Upper lobe of left lung (tissue), 6 donors: ENCODE data around the gene SPOCK1. TPM values are rescaled to one million over a fixed set of nuclear protein-coding genes. Genes with fewer than 3 reads are reported as not detected.
A peak's percentile ranks its signal among the peaks of the same experiment; 100 is the strongest.

Experiments used
- ATAC-seq, 2 donors: fragments of 200-7000 bp; cut with Tn5 transposase; one replicate each; pipeline ENCODE4 v1.9.1; 2022; ENCODE audit warnings: mild to moderate bottlenecking in 2 of 2, moderate library complexity in 2 of 2; ENCODE audit not compliant: low FRiP score in 2 of 2
- DNase-seq, 2 donors: peaks; one replicate each; pipeline ENCODE4 v3.0.0-alpha.2; 2019 to 2020
- H3K27ac ChIP-seq, 4 donors: fragments of 200-600 bp; sonication (generic); one replicate each; pipeline ENCODE4 v1.5.1; 2016 to 2019
- H3K27me3 ChIP-seq, 4 donors: fragments of 200-600 bp; sonication (generic); one replicate each; pipeline ENCODE4 v1.5.1; 2017 to 2019
- H3K36me3 ChIP-seq, 4 donors: fragments of 200-600 bp; sonication (generic); one replicate each; pipeline ENCODE4 v1.5.1; 2016 to 2019
- H3K4me1 ChIP-seq, 4 donors: fragments of 200-600 bp; sonication (generic); one replicate each; pipeline ENCODE4 v1.5.1; 2018 to 2019
- H3K4me3 ChIP-seq, 4 donors: fragments of 200-600 bp; sonication (generic); one replicate each; pipeline ENCODE4 v1.5.1; 2017 to 2019; ENCODE audit warnings: mild to moderate bottlenecking in 2 of 4, moderate library complexity in 1 of 4
- H3K9me3 ChIP-seq, 4 donors: fragments of 200-600 bp; sonication (generic); one replicate each; pipeline ENCODE4 v1.5.1; 2018 to 2019
- CTCF ChIP-seq, 6 experiments: fragments of 450-650 bp in 4 of 6; fragments of 200-600 bp in 2 of 6; sonication (generic) in 2 of 6; IDR thresholded peaks; one replicate each; pipeline ENCODE4 v1.5.1; 2016 to 2019; ENCODE audit warnings: antibody characterized with exemption in 6 of 6
- EP300 ChIP-seq, 4 donors: sonication (generic); formaldehyde crosslinking; IDR thresholded peaks; one replicate each; pipeline ENCODE4 v1.5.1; 2017; ENCODE audit warnings: antibody characterized with exemption in 4 of 4, control low read depth in 2 of 4
- POLR2A ChIP-seq, 4 donors: fragments of 450-650 bp; IDR thresholded peaks; one replicate each; pipeline ENCODE4 v1.5.1; 2016 to 2017; ENCODE audit warnings: antibody characterized with exemption in 4 of 4, mild to moderate bottlenecking in 2 of 4
- POLR2AphosphoS5 ChIP-seq, 2 donors: sonication (generic); formaldehyde crosslinking; IDR thresholded peaks; one replicate each; pipeline ENCODE4 v1.5.1; 2017; ENCODE audit warnings: antibody characterized with exemption in 2 of 2
- WGBS, 2 donors: methylation state at CpG; one replicate each; pipeline ENCODE4 v1.1.5; 2017 to 2018; 5-methylcytosine and 5-hydroxymethylcytosine counted together
- total RNA-seq, 6 donors: library from RNA; depleted of rRNA in 4 of 6; stranded (reverse); fragments of >200 nt in 4 of 6; gene quantifications; one replicate each; pipeline versions ENCODE4 v1.1.0 to v1.2.1, GENCODE V29; 2016 to 2021
- donor health status: DM: no; HTN: no; CAD: no; lungs with moderate emphysema.
- donor health status: DM: no; HTN: yes; CAD: no; lungs with severe emphysema.

The SPOCK1 gene
- total RNA-seq, 6 donors from 2014 or later, result 0.33 to 16.6 (median 2.0) TPM; not detected in 1

GRCh38 chr5:137148655-137149054 lies 350.5 kb downstream of the SPOCK1 start:
- H3K27ac ChIP-seq, result no peak overlapping the region
- H3K4me3 ChIP-seq, result no peak overlapping the region
- WGBS, 2 donors, result 47 to 54% methylated on average over 2 of the region's 2 CpGs
- TF ChIP-seq CTCF (IDR thresholded peaks at IDR 0.05), result no peak
- no peak for TF ChIP-seq POLR2AphosphoS5 (IDR thresholded peaks at IDR 0.05)
- TF ChIP-seq EP300 (IDR thresholded peaks at IDR 0.05), result no peak
- no peak for TF ChIP-seq POLR2A (IDR thresholded peaks at IDR 0.05)
- ATAC-seq (no peak), DNase-seq (no peak)
- no peaks in the 10 kb centered on the region for H3K36me3 ChIP-seq
- H3K9me3 ChIP-seq, result no peaks in the 10 kb centered on the region
- no peaks in the 10 kb centered on the region for H3K4me1 ChIP-seq
- H3K27me3 ChIP-seq, result no peaks in the 10 kb centered on the region

- H3K9me3 ChIP-seq, result no peaks in the 10 kb centered on the region
- no peak for DNase-seq
- H3K27me3 ChIP-seq, result no peaks in the 10 kb centered on the region
- H3K36me3 ChIP-seq, result no peaks in the 10 kb centered on the region
- no peaks in the 10 kb centered on the region for H3K4me1 ChIP-seq
- H3K4me3 ChIP-seq, result no peak overlapping the region
- TF ChIP-seq POLR2A (IDR thresholded peaks at IDR 0.05) (no peak), POLR2AphosphoS5 (IDR thresholded peaks at IDR 0.05) (no peak), CTCF (IDR thresholded peaks at IDR 0.05) (no peak), EP300 (IDR thresholded peaks at IDR 0.05) (no peak)
- WGBS, 2 donors, result 79 to 88% methylated on average over 1 of the region's 1 CpG
- no peak for ATAC-seq
- H3K27ac ChIP-seq, result no peak overlapping the region
Observed at GRCh38 chr5:137148159-137148558, 351.0 kb downstream of the SPOCK1 start.

GRCh38 chr5:137147346-137147745 lies 351.8 kb downstream of the SPOCK1 start:
- no peak for ATAC-seq
- no peak overlapping the region for H3K27ac ChIP-seq

GRCh38 chr5:137146402-137146890 lies 352.7 kb downstream of the SPOCK1 start:
- no peak overlapping the region for H3K27ac ChIP-seq
- no peaks in the 10 kb centered on the region for H3K27me3 ChIP-seq
- H3K4me1 ChIP-seq, result no peaks in the 10 kb centered on the region
- no peak overlapping the region for H3K4me3 ChIP-seq
- no peaks in the 10 kb centered on the region for H3K9me3 ChIP-seq
- no peaks in the 10 kb centered on the region for H3K36me3 ChIP-seq
- peak in 1 of 2 donors; percentile 87 for ATAC-seq
- TF ChIP-seq POLR2AphosphoS5 (IDR thresholded peaks at IDR 0.05), result no peak
- no peak for TF ChIP-seq CTCF (IDR thresholded peaks at IDR 0.05)
- TF ChIP-seq EP300 (IDR thresholded peaks at IDR 0.05), result no peak
- TF ChIP-seq POLR2A (IDR thresholded peaks at IDR 0.05), result no peak
- DNase-seq, result no peak
- WGBS, 2 donors, result 44 to 45% methylated on average over 8 of the region's 8 CpGs

More at GRCh38 chr5:137147346-137147745, 351.8 kb downstream of the SPOCK1 start:
- Histone ChIP-seq H3K36me3 (no peaks in the 10 kb centered on the region), H3K27me3 (no peaks in the 10 kb centered on the region), H3K4me1 (no peaks in the 10 kb centered on the region), H3K4me3 (no peak overlapping the region), H3K9me3 (no peaks in the 10 kb centered on the region)
- TF ChIP-seq POLR2AphosphoS5 (IDR thresholded peaks at IDR 0.05) (no peak), POLR2A (IDR thresholded peaks at IDR 0.05) (no peak), EP300 (IDR thresholded peaks at IDR 0.05) (no peak), CTCF (IDR thresholded peaks at IDR 0.05) (no peak)
- no peak for DNase-seq
- WGBS, 2 donors, result 51 to 53% methylated on average over 5 of the region's 5 CpGs

- Histone ChIP-seq H3K27me3 (no peaks in the 10 kb centered on the region), H3K4me3 (no peak overlapping the region), H3K36me3 (no peaks in the 10 kb centered on the region), H3K9me3 (no peaks in the 10 kb centered on the region), H3K4me1 (no peaks in the 10 kb centered on the region), H3K27ac (no peak overlapping the region)
- WGBS, 2 donors, result 65 to 80% methylated on average over 2 of the region's 2 CpGs
- DNase-seq, result no peak
- no peak for ATAC-seq
- TF ChIP-seq POLR2AphosphoS5 (IDR thresholded peaks at IDR 0.05) (no peak), POLR2A (IDR thresholded peaks at IDR 0.05) (no peak), EP300 (IDR thresholded peaks at IDR 0.05) (no peak), CTCF (IDR thresholded peaks at IDR 0.05) (no peak)
Observed at GRCh38 chr5:137145721-137146120, 353.4 kb downstream of the SPOCK1 start.
